Smooth muscle cell (in vitro differentiated cells): ENCODE measurements around the gene OIT3. TPM values are rescaled to one million over a fixed set of nuclear protein-coding genes. Genes with fewer than 3 reads are reported as not detected.

ENCODE experiments used
- DNase-seq: peaks from one replicate; lab custom pipeline; 2025; ENCODE audit not compliant: unreplicated experiment; lab: John Stamatoyannopoulos, UW
- H2AFZ ChIP-seq: fragments of 200-600 bp; sonication (generic); 2 replicates; pipeline ENCODE4 v1.6.0; 2016; ENCODE audit warnings: antibody characterized with exemption, low read depth, mild to moderate bottlenecking
- H3F3A ChIP-seq: fragments of 200-600 bp; sonication (generic); 2 replicates; pipeline ENCODE4 v1.6.0; 2017; ENCODE audit warnings: antibody characterized with exemption, low read depth
- H3K27ac ChIP-seq: fragments of 200-600 bp; sonication (generic); 2 replicates; pipeline ENCODE4 v1.5.1; 2016; ENCODE audit warnings: low read depth, mild to moderate bottlenecking
- H3K27me3 ChIP-seq: fragments of 200-600 bp; sonication (generic); 2 replicates; pipeline ENCODE4 v1.6.1; 2016; ENCODE audit warnings: low read depth, mild to moderate bottlenecking
- H3K36me3 ChIP-seq: fragments of 200-600 bp; sonication (generic); 2 replicates; pipeline ENCODE4 v1.5.1; 2016; ENCODE audit warnings: low read depth
- H3K4me1 ChIP-seq: fragments of 200-600 bp; sonication (generic); 2 replicates; pipeline ENCODE4 v1.5.1; 2016; ENCODE audit warnings: low read depth
- H3K4me2 ChIP-seq: fragments of 200-600 bp; sonication (generic); 2 replicates; pipeline ENCODE4 v1.6.0; 2016; ENCODE audit warnings: mild to moderate bottlenecking
- H3K4me3 ChIP-seq: fragments of 200-600 bp; sonication (generic); 2 replicates; pipeline ENCODE4 v1.5.1; 2016; ENCODE audit warnings: mild to moderate bottlenecking
- H3K79me2 ChIP-seq: fragments of 200-600 bp; sonication (generic); 2 replicates; pipeline ENCODE4 v1.6.0; 2016; ENCODE audit warnings: low read depth, mild to moderate bottlenecking
- H3K9ac ChIP-seq: fragments of 200-600 bp; sonication (generic); 2 replicates; pipeline ENCODE4 v1.6.0; 2016; ENCODE audit warnings: low read depth
- H3K9me3 ChIP-seq: fragments of 200-600 bp; sonication (generic); replicated peaks from 2 replicates; pipeline ENCODE4 v1.5.1; 2016; ENCODE audit warnings: low read depth
- H4K20me1 ChIP-seq: fragments of 200-600 bp; sonication (generic); 2 replicates; pipeline ENCODE4 v1.6.0; 2016; ENCODE audit warnings: low read depth
- CTCF ChIP-seq: fragments of 200-600 bp; sonication (generic); IDR thresholded peaks from 2 replicates; pipeline ENCODE4 v1.5.1; 2017; ENCODE audit warnings: borderline replicate concordance, mild to moderate bottlenecking, antibody characterized with exemption; ENCODE audit not compliant: insufficient read depth, poor library complexity, severe bottlenecking
- WGBS: methylation state at CpG from one replicate; pipeline ENCODE4 v1.1.7; 2016; ENCODE audit warnings: low lambda C conversion rate; 5-methylcytosine and 5-hydroxymethylcytosine counted together
- polyA plus RNA-seq: library from polyadenylated mRNA; unstranded; fragments of >200 nt; fragmentation: Nextera tagmentation; extraction: Ambion mirVana; gene quantifications from 2 replicates; pipeline ENCODE4 v1.2.1, GENCODE V29; 2016
- total RNA-seq: library from RNA; depleted of rRNA; stranded (reverse); fragments of >200 nt; gene quantifications from 2 replicates; pipeline ENCODE4 v1.2.3, GENCODE V29; 2014

The OIT3 gene
- total RNA-seq (not detected in 2 replicates), polyA plus RNA-seq (0.08 TPM in 1 of 2 replicates, not detected in the other)

GRCh38 chr10:72893136-72893798, at the start of gene OIT3:
OIT3 (plus strand) TSS chr10:72893739; CDS start chr10:72893799, 60 bp downstream.
- TF ChIP-seq CTCF, result no peak
- Histone ChIP-seq H3K27ac (no peak within 1 kb of the TSS), H3K27me3 (no peaks in the 10 kb centered on the region), H2AFZ (no peak within 1 kb of the TSS), H4K20me1 (no peaks in the 10 kb centered on the region), H3K9ac (no peak within 1 kb of the TSS), H3K79me2 (no peaks in the 10 kb centered on the region), H3F3A (no peaks in the 10 kb centered on the region), H3K36me3 (no peaks in the 10 kb centered on the region), H3K4me2 (no peak within 1 kb of the TSS), H3K4me1 (peaks cover 4% of the 10 kb centered on the region), H3K9me3 (no peaks in the 10 kb centered on the region), H3K4me3 (no peak within 1 kb of the TSS)
- WGBS, result 60% methylated on average over 4 of the region's 4 CpGs
- no peak for DNase-seq

- Histone ChIP-seq H3K4me2 (no peak overlapping the region), H3K9ac (no peak overlapping the region), H3K4me3 (no peak overlapping the region), H3K79me2 (no peaks in the 10 kb centered on the region), H3K27me3 (no peaks in the 10 kb centered on the region), H2AFZ (no peak overlapping the region), H3K36me3 (no peaks in the 10 kb centered on the region), H3F3A (no peaks in the 10 kb centered on the region), H4K20me1 (no peaks in the 10 kb centered on the region), H3K27ac (no peak overlapping the region), H3K9me3 (no peaks in the 10 kb centered on the region), H3K4me1 (no peaks in the 10 kb centered on the region)
- WGBS, result 76% methylated on average over 7 of the region's 7 CpGs
- TF ChIP-seq CTCF, result no peak
- DNase-seq, result no peak
These were observed 47.3 kb upstream of the OIT3 start for GRCh38 chr10:72846238-72846637.

GRCh38 chr10:72847681-72848080, 45.9 kb upstream of the OIT3 start:
- Histone ChIP-seq H3K9ac (no peak overlapping the region), H3F3A (no peaks in the 10 kb centered on the region), H3K4me2 (no peak overlapping the region), H2AFZ (no peak overlapping the region), H3K27ac (no peak overlapping the region), H4K20me1 (no peaks in the 10 kb centered on the region), H3K4me3 (no peak overlapping the region), H3K36me3 (no peaks in the 10 kb centered on the region), H3K79me2 (no peaks in the 10 kb centered on the region), H3K9me3 (no peaks in the 10 kb centered on the region), H3K4me1 (no peaks in the 10 kb centered on the region), H3K27me3 (no peaks in the 10 kb centered on the region)
- WGBS, result 84% methylated on average over 2 of the region's 2 CpGs
- TF ChIP-seq CTCF, result no peak
- no peak for DNase-seq

- DNase-seq, result no peak
- Histone ChIP-seq H3K79me2 (no peaks in the 10 kb centered on the region), H3K36me3 (no peaks in the 10 kb centered on the region), H4K20me1 (no peaks in the 10 kb centered on the region), H3K4me2 (no peak overlapping the region), H3K4me1 (no peaks in the 10 kb centered on the region), H3K9ac (no peak overlapping the region), H3K9me3 (no peaks in the 10 kb centered on the region), H3K4me3 (no peak overlapping the region), H2AFZ (no peak overlapping the region), H3F3A (no peaks in the 10 kb centered on the region), H3K27ac (no peak overlapping the region), H3K27me3 (no peaks in the 10 kb centered on the region)
- TF ChIP-seq CTCF, result no peak
- WGBS, result 95% methylated on average over 2 of the region's 2 CpGs
These were observed 42.7 kb upstream of the OIT3 start for GRCh38 chr10:72850861-72851260.
